CD4-positive, alpha-beta T cell treated with Interleukin-4 for 1 hour (primary cell): Measurements from ENCODE around the gene PRDX3.

Experiments
- DNase-seq, 2 donors: peaks; one replicate each; pipeline ENCODE4 v3.0.0-alpha.2; 2020 to 2022

PRDX3 gene

GRCh38 chr10:119178372-119179119 is at the start of gene PRDX3:
Gene PRDX3, minus strand, starts transcription at chr10:119178812. Its CDS starts 22 bp downstream, at chr10:119178790.
- peak; percentile 90 to 91 for DNase-seq

- no peak for DNase-seq
These were observed 49.2 kb upstream of the PRDX3 start for GRCh38 chr10:119227825-119228224.

GRCh38 chr10:119225083-119225658 is 46.6 kb upstream of the PRDX3 start:
- no peak for DNase-seq

GRCh38 chr10:119222966-119223386 is 44.4 kb upstream of the PRDX3 start:
- no peak for DNase-seq

GRCh38 chr10:119222537-119222936 is 43.9 kb upstream of the PRDX3 start:
- no peak for DNase-seq

GRCh38 chr10:119221666-119222065 is 43.1 kb upstream of the PRDX3 start:
- no peak for DNase-seq

- DNase-seq, result no peak
These were observed 42.6 kb upstream of the PRDX3 start for GRCh38 chr10:119221201-119221600.

GRCh38 chr10:119219871-119220270 is 41.3 kb upstream of the PRDX3 start:
- no peak for DNase-seq

GRCh38 chr10:119217991-119218490 is 39.4 kb upstream of the PRDX3 start:
- no peak for DNase-seq

- no peak for DNase-seq
These were observed 38.8 kb upstream of the PRDX3 start for GRCh38 chr10:119217401-119217800.

GRCh38 chr10:119216127-119216526 is 37.5 kb upstream of the PRDX3 start:
- DNase-seq, result no peak

- DNase-seq, result no peak
These were observed 36.8 kb upstream of the PRDX3 start for GRCh38 chr10:119215371-119215770.

- DNase-seq, result peak in 1 of 2 donors; percentile 59
These were observed 33.2 kb upstream of the PRDX3 start for GRCh38 chr10:119211625-119212441.

- no peak for DNase-seq
These were observed 32.6 kb upstream of the PRDX3 start for GRCh38 chr10:119211176-119211575.

- no peak for DNase-seq
These were observed 32.0 kb upstream of the PRDX3 start for GRCh38 chr10:119210633-119211032.

GRCh38 chr10:119209736-119210355 is 31.2 kb upstream of the PRDX3 start:
- no peak for DNase-seq

GRCh38 chr10:119209035-119209735 is 30.6 kb upstream of the PRDX3 start:
- DNase-seq, result peak; percentile 54 to 56

- peak in 1 of 2 donors; percentile 15 for DNase-seq
These were observed 29.9 kb upstream of the PRDX3 start for GRCh38 chr10:119208553-119208940.

GRCh38 chr10:119207713-119208552 is 29.3 kb upstream of the PRDX3 start:
- peak; percentile 13 to 31 for DNase-seq

GRCh38 chr10:119207366-119207666 is 28.7 kb upstream of the PRDX3 start, which contains the start of gene GRK5:
Gene GRK5, plus strand, starts transcription at chr10:119207571. Its CDS starts 347 bp downstream, at chr10:119207918.
- peak; percentile 97 to 98 for DNase-seq

GRCh38 chr10:119206603-119207365 is 28.2 kb upstream of the PRDX3 start:
- DNase-seq, result peak; percentile 69 to 71
